ENCODE measurements around the gene LRRC40. TPM values are rescaled to one million over a fixed set of nuclear protein-coding genes. Genes with fewer than 3 reads are reported as not detected.

The LRRC40 gene
- total RNA-seq, 4 donors from 2014 or later, result 11.9 to 22.2 (median 15.4) TPM

- TF ChIP-seq CTCF (IDR thresholded peaks at IDR 0.05; ENCODE audit: low read depth), result no peak
These were observed 23.3 kb upstream of the LRRC40 start for GRCh38 chr1:70228670-70229069.

GRCh38 chr1:70227439-70227838 is 22.1 kb upstream of the LRRC40 start:
- no peak for TF ChIP-seq CTCF (IDR thresholded peaks at IDR 0.05; ENCODE audit: low read depth)

- TF ChIP-seq CTCF (IDR thresholded peaks at IDR 0.05; ENCODE audit: low read depth), result no peak
These were observed 19.6 kb upstream of the LRRC40 start for GRCh38 chr1:70224954-70225353.

- TF ChIP-seq CTCF (IDR thresholded peaks at IDR 0.05; ENCODE audit: low read depth), result no peak
These were observed 17.4 kb upstream of the LRRC40 start for GRCh38 chr1:70222716-70223235.

- TF ChIP-seq CTCF (IDR thresholded peaks at IDR 0.05; ENCODE audit: low read depth), result no peak
These were observed 16.1 kb upstream of the LRRC40 start, which contains the start of gene SRSF11 for GRCh38 chr1:70221238-70222121. TSS of gene SRSF11 (plus strand) at chr1:70221380. CDS start at chr1:70221637, 257 bp downstream.

GRCh38 chr1:70220517-70221237 is 15.3 kb upstream of the LRRC40 start:
- TF ChIP-seq CTCF (IDR thresholded peaks at IDR 0.05; ENCODE audit: low read depth), result no peak

- TF ChIP-seq CTCF (IDR thresholded peaks at IDR 0.05; ENCODE audit: low read depth), result no peak
These were observed 14.6 kb upstream of the LRRC40 start for GRCh38 chr1:70220015-70220414.

Measured in subcutaneous adipose tissue (tissue), 4 donors.